ENCODE results near the gene MSL2.

MSL2 gene

GRCh38 chr3:136196064-136196400, at the start of gene MSL2:
MSL2 (minus strand) TSS chr3:136196335; CDS start chr3:136195113, 1,222 bp downstream.
- no peak for TF ChIP-seq CTCF (IDR thresholded peaks at IDR 0.05; ENCODE audit: low read depth, low read length)
- no peak for DNase-seq
- H3K36me3 ChIP-seq, result peaks cover 28% of the 10 kb centered on the region

GRCh38 chr3:136245691-136246090, 49.6 kb upstream of the MSL2 start:
- H3K27ac ChIP-seq, result no peak overlapping the region

More at GRCh38 chr3:136196064-136196400, at the start of gene MSL2:
- peak within 1 kb of the TSS; percentile 75 for H3K4me3 ChIP-seq (ENCODE audit: low read depth, low read length)
- H3K27ac ChIP-seq, result peak within 1 kb of the TSS; percentile 100
- no peaks in the 10 kb centered on the region for H3K27me3 ChIP-seq (ENCODE audit: insufficient read depth, low read depth, severe bottlenecking)
- no peaks in the 10 kb centered on the region for H3K9me3 ChIP-seq (ENCODE audit: severe bottlenecking)

GRCh38 chr3:136239094-136239493, 43.0 kb upstream of the MSL2 start:
- DNase-seq, result no peak
- Histone ChIP-seq H3K4me3 (ENCODE audit: low read depth, low read length) (no peak overlapping the region), H3K36me3 (no peaks in the 10 kb centered on the region), H3K9me3 (ENCODE audit: severe bottlenecking) (no peaks in the 10 kb centered on the region), H3K27me3 (ENCODE audit: insufficient read depth, low read depth, severe bottlenecking) (no peaks in the 10 kb centered on the region), H3K27ac (no peak overlapping the region)
- TF ChIP-seq CTCF (IDR thresholded peaks at IDR 0.05; ENCODE audit: low read depth, low read length), result no peak

More at GRCh38 chr3:136245691-136246090, 49.6 kb upstream of the MSL2 start:
- no peak for TF ChIP-seq CTCF (IDR thresholded peaks at IDR 0.05; ENCODE audit: low read depth, low read length)
- Histone ChIP-seq H3K27me3 (ENCODE audit: insufficient read depth, low read depth, severe bottlenecking) (no peaks in the 10 kb centered on the region), H3K36me3 (no peaks in the 10 kb centered on the region; the same call in 1 of the 2 replicates), H3K9me3 (ENCODE audit: severe bottlenecking) (no peaks in the 10 kb centered on the region), H3K4me3 (ENCODE audit: low read depth, low read length) (no peak overlapping the region)
- DNase-seq, result no peak

GRCh38 chr3:136237961-136238649, 42.0 kb upstream of the MSL2 start:
- H3K27ac ChIP-seq, result no peak overlapping the region
- no peak overlapping the region for H3K4me3 ChIP-seq (ENCODE audit: low read depth, low read length)
- no peaks in the 10 kb centered on the region for H3K27me3 ChIP-seq (ENCODE audit: insufficient read depth, low read depth, severe bottlenecking)
- no peak for DNase-seq
- TF ChIP-seq CTCF (IDR thresholded peaks at IDR 0.05; ENCODE audit: low read depth, low read length), result no peak
- H3K36me3 ChIP-seq, result no peaks in the 10 kb centered on the region
- H3K9me3 ChIP-seq (ENCODE audit: severe bottlenecking), result no peaks in the 10 kb centered on the region

GRCh38 chr3:136237103-136237502, 41.0 kb upstream of the MSL2 start:
- no peaks in the 10 kb centered on the region for H3K27me3 ChIP-seq (ENCODE audit: insufficient read depth, low read depth, severe bottlenecking)
- TF ChIP-seq CTCF (IDR thresholded peaks at IDR 0.05; ENCODE audit: low read depth, low read length), result no peak
- no peak overlapping the region for H3K27ac ChIP-seq
- no peaks in the 10 kb centered on the region for H3K9me3 ChIP-seq (ENCODE audit: severe bottlenecking)
- no peaks in the 10 kb centered on the region for H3K36me3 ChIP-seq
- DNase-seq, result no peak
- no peak overlapping the region for H3K4me3 ChIP-seq (ENCODE audit: low read depth, low read length)

GRCh38 chr3:136236109-136236508, 40.0 kb upstream of the MSL2 start:
- Histone ChIP-seq H3K27me3 (ENCODE audit: insufficient read depth, low read depth, severe bottlenecking) (no peaks in the 10 kb centered on the region), H3K36me3 (no peaks in the 10 kb centered on the region), H3K27ac (no peak overlapping the region), H3K9me3 (ENCODE audit: severe bottlenecking) (no peaks in the 10 kb centered on the region), H3K4me3 (ENCODE audit: low read depth, low read length) (no peak overlapping the region)
- no peak for TF ChIP-seq CTCF (IDR thresholded peaks at IDR 0.05; ENCODE audit: low read depth, low read length)
- DNase-seq, result no peak
